Renal pelvis (tissue), 4 donors: Measurements from ENCODE around the gene DIP2A. TPM values are rescaled to one million over a fixed set of nuclear protein-coding genes. Genes with fewer than 3 reads are reported as not detected.
"Not testable (repeated sequence)": the region's sequence is repeated elsewhere in the genome, so short reads cannot be mapped to it uniquely, and the experiment has no call there.

Source experiments
- DNase-seq: peaks from one replicate; pipeline ENCODE4 v3.0.0-alpha.2; 2013
- polyA plus RNA-seq, 3 donors: library from polyadenylated mRNA; unstranded; fragments of 120-200 nt; gene quantifications; one replicate each; pipeline ENCODE4 v1.2.1, GENCODE V29; 2013; ENCODE audit not compliant: insufficient read length in 3 of 3

The DIP2A gene
- polyA plus RNA-seq, 3 donors: 24.3 to 49.6 (median 47.5) TPM

- DNase-seq: no peak
Measured at GRCh38 chr21:46517361-46517760, 58.7 kb downstream of the DIP2A start.

- no peak for DNase-seq
Measured at GRCh38 chr21:46518983-46519583, 60.4 kb downstream of the DIP2A start.

GRCh38 chr21:46527393-46527792 is 68.7 kb downstream of the DIP2A start:
- not testable (repeated sequence) for DNase-seq

- DNase-seq: no peak
Measured at GRCh38 chr21:46527801-46528200, 69.1 kb downstream of the DIP2A start.

GRCh38 chr21:46532080-46532479 is 73.4 kb downstream of the DIP2A start:
- DNase-seq: no peak

- no peak for DNase-seq
Measured at GRCh38 chr21:46537026-46537425, 78.3 kb downstream of the DIP2A start.

GRCh38 chr21:46538262-46538661 is 79.6 kb downstream of the DIP2A start:
- DNase-seq: no peak

GRCh38 chr21:46538851-46539666 is 80.4 kb downstream of the DIP2A start:
- DNase-seq: no peak

GRCh38 chr21:46540087-46540710 is 81.5 kb downstream of the DIP2A start:
- no peak for DNase-seq

- no peak for DNase-seq
Measured at GRCh38 chr21:46542588-46543124, 84.0 kb downstream of the DIP2A start.

GRCh38 chr21:46543306-46543705 is 84.6 kb downstream of the DIP2A start:
- no peak for DNase-seq

GRCh38 chr21:46544003-46544402 is 85.3 kb downstream of the DIP2A start:
- no peak for DNase-seq

- no peak for DNase-seq
Measured at GRCh38 chr21:46544824-46545223, 86.1 kb downstream of the DIP2A start.

- DNase-seq: no peak
Measured at GRCh38 chr21:46545363-46545762, 86.7 kb downstream of the DIP2A start.

GRCh38 chr21:46545911-46546310 is 87.2 kb downstream of the DIP2A start:
- no peak for DNase-seq

- DNase-seq: no peak
Measured at GRCh38 chr21:46546799-46547198, 88.1 kb downstream of the DIP2A start.

GRCh38 chr21:46549650-46550049 is 91.0 kb downstream of the DIP2A start:
- DNase-seq: no peak

- DNase-seq: no peak
Measured at GRCh38 chr21:46550116-46550941, 91.6 kb downstream of the DIP2A start.

GRCh38 chr21:46551636-46552241 is 93.0 kb downstream of the DIP2A start:
- DNase-seq: no peak

- DNase-seq: no peak
Measured at GRCh38 chr21:46552274-46552673, 93.6 kb downstream of the DIP2A start.

- no peak for DNase-seq
Measured at GRCh38 chr21:46552865-46553379, 94.2 kb downstream of the DIP2A start.
